GM18909 (cell line): ENCODE measurements around the gene AKT2.

ENCODE experiments used
- ATAC-seq: cut with Tn5 transposase; IDR thresholded peaks from one replicate; pipeline ENCODE4 v1.9.1; 2021; ENCODE audit warnings: mild to moderate bottlenecking; ENCODE audit not compliant: unreplicated experiment, poor library complexity

AKT2 gene

GRCh38 chr19:40274585-40275544, 10.3 kb downstream of the AKT2 start:
- ATAC-seq, result no peak

GRCh38 chr19:40273469-40274360, 11.4 kb downstream of the AKT2 start:
- no peak for ATAC-seq

GRCh38 chr19:40272261-40272660, 12.9 kb downstream of the AKT2 start:
- ATAC-seq, result no peak

GRCh38 chr19:40271706-40272105, 13.4 kb downstream of the AKT2 start:
- ATAC-seq, result no peak

- no peak for ATAC-seq
Measured at GRCh38 chr19:40270362-40271089, 14.6 kb downstream of the AKT2 start.

GRCh38 chr19:40269216-40269940, 15.8 kb downstream of the AKT2 start:
- no peak for ATAC-seq

- ATAC-seq, result no peak
Measured at GRCh38 chr19:40267601-40267997, 17.5 kb downstream of the AKT2 start.

- ATAC-seq, result no peak
Measured at GRCh38 chr19:40266912-40267600, 18.1 kb downstream of the AKT2 start.

- no peak for ATAC-seq
Measured at GRCh38 chr19:40266119-40266518, 19.0 kb downstream of the AKT2 start.

- ATAC-seq, result no peak
Measured at GRCh38 chr19:40265763-40266099, 19.4 kb downstream of the AKT2 start.

- no peak for ATAC-seq
Measured at GRCh38 chr19:40265055-40265762, 19.9 kb downstream of the AKT2 start.

- ATAC-seq, result no peak
Measured at GRCh38 chr19:40264314-40265054, 20.7 kb downstream of the AKT2 start.

GRCh38 chr19:40263440-40264313, 21.5 kb downstream of the AKT2 start:
- no peak for ATAC-seq

GRCh38 chr19:40262422-40262821, 22.7 kb downstream of the AKT2 start:
- no peak for ATAC-seq

GRCh38 chr19:40261631-40262030, 23.5 kb downstream of the AKT2 start:
- ATAC-seq, result no peak

- ATAC-seq, result no peak
Measured at GRCh38 chr19:40257096-40257517, 28.0 kb downstream of the AKT2 start.

- no peak for ATAC-seq
Measured at GRCh38 chr19:40256512-40256911, 28.6 kb downstream of the AKT2 start.
